Stimulated activated CD4-positive, alpha-beta T cell treated with anti-CD3 and anti-CD28 coated beads, TNF-alpha, amount 100 ng/mL, for 48 hours (primary cell): ENCODE measurements around the gene PARPBP.
A peak's percentile ranks its signal among the peaks of the same experiment; 100 is the strongest.
"Not testable (repeated sequence)": the region's sequence is repeated elsewhere in the genome, so short reads cannot be mapped to it uniquely, and the experiment has no call there.

Experiments
- DNase-seq, 3 donors: peaks; one replicate each; pipeline ENCODE4 v3.0.0-alpha.2; 2020; ENCODE audit warnings: low read depth in 3 of 3

PARPBP gene, protein sequence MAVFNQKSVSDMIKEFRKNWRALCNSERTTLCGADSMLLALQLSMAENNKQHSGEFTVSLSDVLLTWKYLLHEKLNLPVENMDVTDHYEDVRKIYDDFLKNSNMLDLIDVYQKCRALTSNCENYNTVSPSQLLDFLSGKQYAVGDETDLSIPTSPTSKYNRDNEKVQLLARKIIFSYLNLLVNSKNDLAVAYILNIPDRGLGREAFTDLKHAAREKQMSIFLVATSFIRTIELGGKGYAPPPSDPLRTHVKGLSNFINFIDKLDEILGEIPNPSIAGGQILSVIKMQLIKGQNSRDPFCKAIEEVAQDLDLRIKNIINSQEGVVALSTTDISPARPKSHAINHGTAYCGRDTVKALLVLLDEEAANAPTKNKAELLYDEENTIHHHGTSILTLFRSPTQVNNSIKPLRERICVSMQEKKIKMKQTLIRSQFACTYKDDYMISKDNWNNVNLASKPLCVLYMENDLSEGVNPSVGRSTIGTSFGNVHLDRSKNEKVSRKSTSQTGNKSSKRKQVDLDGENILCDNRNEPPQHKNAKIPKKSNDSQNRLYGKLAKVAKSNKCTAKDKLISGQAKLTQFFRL

GRCh38 chr12:102119674-102120563, at the start of gene PARPBP, which contains the start of gene NUP37:
PARPBP (plus strand) TSS chr12:102120183; CDS start chr12:102123889, 3,706 bp downstream.
NUP37 (minus strand) TSS chr12:102120114; CDS start chr12:102118518, 1,596 bp downstream.
- DNase-seq = peak; percentile 82 to 88 (median 85)

DNA sequence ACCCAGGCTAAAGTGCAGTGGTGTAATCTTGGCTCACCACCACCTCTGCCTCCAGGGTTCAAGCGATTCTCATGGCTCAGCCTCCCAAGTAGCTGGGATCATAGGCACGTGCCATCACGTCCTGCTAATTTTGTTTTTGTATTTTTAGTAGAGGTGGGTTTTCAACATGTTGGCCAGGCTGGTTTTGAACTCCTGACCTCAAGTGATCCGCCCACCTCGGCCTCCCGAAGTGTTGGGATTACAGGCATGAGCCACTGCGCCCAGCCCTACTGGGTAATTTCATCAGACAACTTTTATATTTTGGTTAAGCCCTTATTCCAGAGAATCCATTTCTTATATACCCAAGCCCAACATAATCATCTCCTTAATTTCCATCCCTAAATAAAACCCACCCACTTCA, 47.9 kb upstream of the PARPBP start:
- not testable (repeated sequence) for DNase-seq

- DNase-seq = no peak
These were observed 39.1 kb upstream of the PARPBP start for GRCh38 chr12:102080842-102081241.

DNA sequence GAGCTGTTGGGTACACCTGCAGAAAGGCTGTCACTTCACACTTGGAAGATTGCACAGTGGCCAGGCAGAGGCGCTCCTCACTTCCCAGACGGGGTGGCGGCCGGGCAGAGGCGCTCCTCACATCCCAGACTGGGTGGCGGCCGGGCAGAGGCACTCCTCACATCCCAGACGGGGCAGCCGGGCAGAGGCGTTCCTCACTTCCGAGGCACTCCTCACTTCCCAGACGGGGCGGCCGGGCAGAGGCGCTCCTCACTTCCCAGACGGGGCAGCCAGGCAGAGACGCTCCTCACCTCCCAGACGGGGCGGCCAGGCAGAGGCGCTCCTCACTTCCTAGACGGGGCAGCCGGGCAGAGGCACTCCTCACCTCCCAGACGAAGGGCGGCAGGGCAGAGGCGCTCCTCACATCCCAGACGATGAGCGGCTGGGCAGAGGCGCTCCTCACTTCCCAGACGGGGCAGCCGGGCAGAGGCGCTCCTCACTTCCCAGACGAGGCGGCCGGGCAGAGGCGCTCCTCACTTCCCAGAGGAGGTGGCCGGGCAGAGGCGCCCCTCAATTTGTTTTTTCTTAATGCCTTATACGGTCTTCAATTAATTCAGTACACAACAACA, 30.7 kb upstream of the PARPBP start:
- DNase-seq = not testable (repeated sequence)

DNA sequence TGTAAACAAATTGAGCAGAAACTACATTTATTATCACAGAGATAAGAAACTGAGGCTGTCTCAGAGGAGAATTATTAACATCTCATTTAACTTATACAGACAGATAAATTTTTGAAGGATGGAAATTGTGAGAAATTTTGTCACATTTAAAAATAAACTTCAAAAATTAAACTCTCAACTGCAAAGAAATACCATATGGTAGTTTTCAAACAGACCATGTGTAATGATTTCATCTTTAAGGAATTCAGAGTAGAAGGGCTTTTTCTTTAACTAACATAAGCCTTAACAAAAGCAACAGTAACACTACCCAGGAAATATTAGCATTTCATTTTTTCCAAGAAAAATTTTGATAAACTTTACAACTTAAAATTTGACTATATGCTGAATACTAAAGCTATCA, 26.7 kb upstream of the PARPBP start:
- no peak for DNase-seq

DNA sequence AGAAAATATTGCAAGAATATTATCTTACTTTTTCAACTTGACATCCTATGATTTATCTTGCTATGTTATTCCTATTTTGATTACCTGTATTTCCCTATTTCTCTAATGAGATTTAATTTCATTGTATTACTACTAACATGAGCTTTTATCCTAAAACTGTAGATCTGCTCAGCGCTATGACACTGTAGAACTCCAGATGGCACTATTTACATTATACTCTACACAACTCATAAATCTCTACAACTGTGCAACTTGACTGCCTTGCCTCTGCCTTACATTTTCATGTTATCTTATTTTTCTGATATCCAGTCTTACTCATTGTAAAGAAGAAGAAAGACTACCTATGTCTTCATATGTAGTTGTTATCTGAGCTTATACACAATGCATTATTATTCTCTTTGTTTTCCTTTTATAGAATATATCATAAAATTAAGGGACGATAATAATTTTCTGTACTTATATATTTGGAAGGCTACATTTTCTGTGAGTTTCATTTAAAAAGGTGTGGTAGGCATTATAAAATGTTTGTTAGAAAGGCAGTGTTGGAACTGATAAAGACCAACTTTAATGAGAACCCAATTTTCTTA, 24.2 kb upstream of the PARPBP start:
- no peak for DNase-seq

DNA sequence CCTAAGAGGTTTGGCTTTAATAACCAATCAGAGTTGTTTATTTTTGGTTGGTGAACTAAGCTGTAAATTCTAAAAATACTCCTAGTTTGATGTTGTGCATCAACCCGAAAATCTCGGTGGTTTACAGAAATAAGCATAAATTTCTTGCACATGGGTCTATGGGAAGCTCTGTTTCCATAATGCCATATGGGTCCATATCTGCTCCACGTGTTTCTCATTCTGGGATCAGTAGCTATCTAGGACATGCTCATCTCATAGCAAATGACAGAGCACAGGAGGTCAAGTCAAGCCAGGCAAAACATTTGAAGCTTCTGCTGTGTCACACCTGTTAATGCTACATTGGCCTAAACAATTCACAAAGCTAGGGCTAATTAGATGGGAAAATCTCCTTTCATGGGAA, 23.1 kb upstream of the PARPBP start:
- DNase-seq = no peak

DNA sequence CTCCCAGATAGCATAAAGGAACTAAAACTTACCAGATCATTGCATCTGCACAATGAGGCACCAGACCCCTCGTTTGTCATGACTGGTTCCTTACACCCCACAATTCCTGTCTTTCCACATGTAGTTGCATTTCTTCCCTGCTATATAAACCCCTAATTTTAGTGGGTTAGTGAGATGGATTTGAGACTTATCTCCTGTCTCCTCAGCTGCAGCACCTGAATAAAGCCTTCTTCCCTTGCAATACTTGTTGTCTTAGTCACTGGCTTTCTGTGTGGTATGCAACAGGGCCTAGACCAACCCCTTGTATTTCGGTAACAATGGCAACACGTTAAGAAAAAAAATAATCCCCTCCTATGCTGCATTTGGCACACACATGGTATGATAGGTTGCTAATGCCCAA, 13.1 kb upstream of the PARPBP start:
- no peak for DNase-seq

- no peak for DNase-seq
These were observed 12.0 kb upstream of the PARPBP start for GRCh38 chr12:102107970-102108369.

- DNase-seq = no peak
These were observed 9.2 kb upstream of the PARPBP start for GRCh38 chr12:102110782-102111181.

DNA sequence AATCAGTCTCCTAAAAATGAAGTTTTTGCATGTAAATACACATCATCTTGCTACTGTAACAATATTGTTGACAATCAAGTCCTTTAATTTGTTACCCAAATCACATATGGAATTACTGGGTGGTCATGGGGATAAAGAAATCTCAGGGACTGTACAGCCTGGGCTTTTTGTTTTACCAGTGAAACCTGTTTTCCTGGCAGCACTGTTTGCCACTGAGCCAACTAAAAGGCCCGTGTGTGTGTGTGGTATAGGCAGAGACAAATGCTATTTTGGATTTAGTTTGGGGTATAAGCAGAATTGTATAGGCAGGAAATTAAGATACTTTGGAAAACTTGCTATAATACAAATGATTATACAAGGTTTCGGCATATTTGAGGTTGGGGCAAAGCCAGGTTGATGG, 5.8 kb upstream of the PARPBP start:
- DNase-seq = no peak

GRCh38 chr12:102116392-102116791, 3.6 kb upstream of the PARPBP start:
- DNase-seq = no peak

DNA sequence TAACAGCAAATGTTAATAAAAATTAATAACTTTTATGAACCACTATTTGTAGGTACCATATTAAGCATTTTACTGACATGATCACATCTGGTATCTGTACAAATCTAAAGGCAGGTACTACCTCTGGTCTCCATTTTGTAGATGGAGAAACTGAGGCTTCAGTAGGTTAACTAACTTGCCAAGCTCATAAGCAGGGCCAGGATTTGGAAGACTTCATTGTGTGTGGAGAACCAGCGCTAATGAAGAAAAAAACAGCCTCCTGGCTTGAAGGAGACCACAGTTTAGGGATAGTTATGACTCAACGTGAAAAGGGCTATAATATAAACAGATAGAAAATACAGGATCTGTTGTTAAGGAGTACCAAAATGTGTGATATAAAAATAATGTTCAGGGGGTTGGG, 1.1 kb upstream of the PARPBP start:
- no peak for DNase-seq

DNA sequence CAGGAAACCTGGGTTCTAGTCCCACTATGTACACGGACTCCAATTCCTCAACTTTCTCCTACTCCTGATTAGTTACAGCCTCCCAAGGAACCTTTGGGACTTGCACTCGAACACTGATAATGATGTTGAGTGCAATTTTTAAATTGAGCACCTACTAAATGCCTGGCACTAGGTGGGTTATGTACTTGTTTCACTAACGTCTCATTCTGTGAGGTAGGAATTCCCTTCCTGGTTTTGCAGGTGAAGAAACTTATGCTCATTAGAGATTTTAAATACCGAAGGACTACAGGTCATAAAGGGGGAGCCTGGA, 536 bp downstream of the PARPBP start:
- no peak for DNase-seq

DNA sequence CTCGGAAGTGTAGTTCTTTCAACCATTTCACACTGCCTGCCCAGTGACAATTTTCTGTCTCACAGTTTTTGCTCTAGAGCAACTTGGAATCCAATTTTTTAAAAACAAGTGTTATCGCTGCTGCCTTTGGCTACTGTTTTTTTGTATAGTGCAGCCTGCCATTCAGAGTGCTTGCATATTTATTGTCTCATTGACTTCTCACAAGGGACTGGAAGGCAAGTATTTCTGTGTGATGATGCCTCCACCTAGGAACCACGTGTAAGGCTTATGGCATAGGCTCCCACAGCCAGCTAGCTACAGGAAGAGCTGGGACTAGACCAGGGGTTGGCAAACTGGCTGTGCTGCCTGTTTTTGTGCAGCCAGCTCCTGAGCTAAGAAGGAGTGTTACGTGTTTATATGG, 903 bp downstream of the PARPBP start:
- DNase-seq = no peak

GRCh38 chr12:102121328-102121727, 1.3 kb downstream of the PARPBP start:
- not testable (repeated sequence) for DNase-seq

GRCh38 chr12:102130720-102131119, 10.7 kb downstream of the PARPBP start:
- DNase-seq = not testable (repeated sequence)

GRCh38 chr12:102131442-102131841, 11.5 kb downstream of the PARPBP start:
- not testable (repeated sequence) for DNase-seq

DNA sequence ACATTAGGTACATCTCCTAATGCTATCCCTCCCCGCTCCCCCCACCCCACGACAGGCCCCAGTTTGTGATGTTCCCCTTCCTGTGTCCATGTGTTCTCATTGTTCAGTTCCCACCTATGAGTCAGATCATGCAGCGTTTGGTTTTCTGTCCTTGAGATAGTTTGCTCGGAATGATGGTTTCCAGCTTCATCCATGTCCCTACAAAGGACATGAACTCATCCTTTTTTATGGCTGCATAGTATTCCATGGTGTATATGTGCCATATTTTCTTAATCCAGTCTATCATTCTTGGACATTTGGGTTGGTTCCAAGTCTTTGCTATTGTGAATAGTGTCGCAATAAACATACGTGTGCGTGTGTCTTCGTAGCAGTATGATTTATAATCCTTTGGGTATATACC, 17.6 kb downstream of the PARPBP start:
- not testable (repeated sequence) for DNase-seq

DNA sequence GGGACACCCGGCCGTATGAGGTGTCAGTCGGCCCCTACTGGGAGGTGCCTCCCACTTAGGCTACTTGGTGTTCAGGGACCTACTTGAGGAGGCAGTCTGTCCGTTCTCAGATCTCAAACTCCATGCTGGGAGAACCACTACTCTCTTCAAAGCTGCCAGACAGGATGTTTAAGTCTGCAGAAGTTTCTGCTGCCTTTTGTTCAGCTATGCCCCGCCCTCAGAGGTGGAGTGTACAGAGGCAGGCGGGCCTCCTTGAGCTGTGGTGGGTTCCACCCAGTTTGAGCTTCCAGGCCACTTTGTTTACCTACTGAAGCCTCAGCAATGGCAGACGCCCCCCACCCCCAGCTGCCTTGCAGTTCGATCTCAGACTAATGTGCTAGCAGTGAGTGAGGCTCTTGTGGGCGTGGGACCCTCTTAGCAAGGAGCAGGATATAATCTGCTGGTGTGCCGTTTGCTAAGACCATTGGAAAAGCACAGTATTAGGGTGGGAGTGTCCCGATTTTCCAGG, 22.9 kb downstream of the PARPBP start:
- DNase-seq = not testable (repeated sequence)

- no peak for DNase-seq
These were observed 24.2 kb downstream of the PARPBP start for GRCh38 chr12:102144221-102144620.
